ENCODE measurements around the gene CNTN1. TPM values are rescaled to one million over a fixed set of nuclear protein-coding genes. Genes with fewer than 3 reads are reported as not detected.
"Not testable (repeated sequence)": the region's sequence is repeated elsewhere in the genome, so short reads cannot be mapped to it uniquely, and the experiment has no call there.

The CNTN1 gene
- total RNA-seq, 2 donors from 2014 or later, result not detected

DNA sequence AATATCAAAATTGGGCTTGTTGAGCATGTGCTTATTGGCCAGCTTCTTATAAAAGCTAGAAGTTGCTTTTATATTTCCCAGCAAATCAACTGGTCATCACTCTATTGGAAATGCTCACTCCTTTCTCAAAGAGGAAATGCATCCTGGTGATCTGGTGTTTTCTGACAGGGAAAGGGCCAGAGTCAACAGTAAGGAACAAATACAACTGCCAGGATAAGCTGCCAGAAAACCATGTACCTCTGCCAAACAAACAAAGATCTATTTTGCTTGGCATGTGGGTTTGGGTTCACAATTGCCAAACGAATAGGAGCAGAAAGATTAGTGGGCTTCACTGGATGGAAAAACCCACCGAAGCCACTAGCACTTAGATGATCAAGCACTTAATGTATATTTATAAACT is 369.0 kb downstream of the CNTN1 start:
- H3K36me3 Mint-ChIP-seq, result no peaks in the 10 kb centered on the region
- ATAC-seq, result no peak

DNA sequence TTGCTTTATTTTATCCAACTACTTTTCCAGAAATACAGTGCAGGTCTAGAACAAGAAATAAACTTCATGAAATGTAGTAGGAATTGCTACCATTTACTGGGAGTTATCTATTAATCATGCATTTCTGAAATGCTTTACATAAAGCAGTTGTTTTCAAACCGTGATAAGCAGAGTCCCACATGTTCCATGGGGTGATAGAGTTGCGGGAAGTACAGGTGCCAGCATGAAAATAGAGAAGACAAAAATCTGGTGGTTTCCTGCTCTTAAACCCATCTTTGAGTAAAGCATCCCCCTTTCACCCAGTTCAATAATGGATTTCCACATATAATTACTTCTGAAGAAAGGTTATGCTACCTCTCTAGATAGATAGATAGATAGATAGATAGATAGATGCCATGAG is 372.2 kb downstream of the CNTN1 start:
- Mint-ChIP-seq H3K27ac (no peak overlapping the region), H3K36me3 (no peaks in the 10 kb centered on the region), H3K9me3 (no peaks in the 10 kb centered on the region)
- no peak for DNase-seq (ENCODE audit: low spot score in 2 of 2)
- no peak for ATAC-seq

More for the DNA sequence above, 369.0 kb downstream of the CNTN1 start:
- DNase-seq (ENCODE audit: low spot score in 2 of 2), result no peak
- H3K27ac Mint-ChIP-seq, result no peak overlapping the region
- no peaks in the 10 kb centered on the region for H3K9me3 Mint-ChIP-seq

DNA sequence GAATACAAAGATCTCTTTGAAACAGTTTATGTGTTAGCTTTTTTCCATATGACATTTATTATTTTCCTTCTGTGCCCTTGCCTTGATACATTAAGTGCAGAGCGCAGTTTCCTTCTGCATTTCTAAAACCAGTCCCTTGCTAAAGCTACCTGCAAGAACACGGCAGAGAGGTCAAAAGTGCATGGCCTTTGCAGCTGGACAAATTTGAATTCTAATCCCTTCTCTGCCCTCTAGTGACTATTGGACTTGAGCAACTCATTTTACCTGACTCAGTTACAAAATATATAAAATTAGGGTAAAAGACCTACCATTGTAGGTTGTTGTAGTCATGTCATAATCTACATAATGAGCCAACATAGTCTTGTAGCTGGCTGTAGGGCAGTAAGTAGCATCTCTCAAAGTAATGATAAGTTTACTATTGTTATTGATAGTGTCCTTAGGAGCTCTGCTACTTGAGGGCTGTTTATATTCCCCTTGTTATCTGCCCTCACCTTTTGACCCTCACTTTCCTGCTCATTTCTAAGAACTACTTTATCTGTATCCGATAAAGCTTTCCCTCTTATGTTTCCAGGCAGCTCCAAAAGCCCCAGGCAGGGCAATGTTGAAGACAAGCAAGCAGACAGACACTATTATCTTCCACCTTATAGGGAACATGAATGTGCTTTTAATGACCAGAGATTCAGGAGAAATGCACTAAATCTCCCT is 375.9 kb downstream of the CNTN1 start:
- DNase-seq (ENCODE audit: low spot score in 2 of 2) (no peak), ATAC-seq (no peak)
- Mint-ChIP-seq H3K36me3 (no peaks in the 10 kb centered on the region), H3K9me3 (no peaks in the 10 kb centered on the region), H3K27ac (no peak overlapping the region)

DNA sequence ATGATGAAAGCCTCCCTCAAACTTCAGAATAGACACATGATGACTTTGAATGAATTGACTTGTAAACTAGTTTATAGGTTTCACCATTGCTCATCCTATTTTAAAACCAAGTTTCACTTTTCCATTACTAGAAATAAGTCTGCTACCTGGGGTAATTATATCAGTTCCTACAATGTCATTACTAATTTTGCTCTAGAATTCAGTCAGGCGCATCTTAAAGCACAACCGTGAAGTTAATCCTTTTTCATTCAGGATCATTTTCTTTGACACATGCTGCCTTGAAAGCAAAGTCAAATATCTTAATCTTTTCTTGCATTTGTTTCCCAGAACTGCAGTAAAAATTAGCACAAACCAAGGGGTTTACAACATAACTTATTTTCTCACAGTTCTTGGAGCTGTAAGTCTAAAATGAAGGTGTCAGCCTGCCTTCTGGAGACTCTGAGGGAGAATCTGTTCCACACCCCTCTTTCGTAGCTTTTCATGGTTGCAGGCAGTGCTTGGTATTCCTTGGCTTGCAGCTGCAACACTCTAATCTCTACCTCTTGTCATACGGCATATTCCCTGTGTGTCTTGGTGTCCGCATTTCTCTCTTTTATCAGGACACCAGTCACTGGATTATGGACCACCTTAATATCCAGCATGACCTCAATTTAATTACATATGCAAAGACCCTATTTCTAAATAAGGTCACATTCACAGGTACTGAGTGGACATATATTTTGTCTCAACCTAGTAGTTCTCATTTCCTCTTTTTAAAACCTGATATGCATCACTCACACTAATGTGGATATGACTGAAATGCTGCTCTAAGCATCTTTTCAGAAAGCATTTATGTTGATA is 381.6 kb downstream of the CNTN1 start:
- ATAC-seq (no peak), DNase-seq (ENCODE audit: low spot score in 2 of 2) (no peak)
- Mint-ChIP-seq H3K27ac (no peak overlapping the region), H3K9me3 (peaks cover 4 to 10% of the 10 kb centered on the region in 2 donors), H3K36me3 (no peaks in the 10 kb centered on the region)

DNA sequence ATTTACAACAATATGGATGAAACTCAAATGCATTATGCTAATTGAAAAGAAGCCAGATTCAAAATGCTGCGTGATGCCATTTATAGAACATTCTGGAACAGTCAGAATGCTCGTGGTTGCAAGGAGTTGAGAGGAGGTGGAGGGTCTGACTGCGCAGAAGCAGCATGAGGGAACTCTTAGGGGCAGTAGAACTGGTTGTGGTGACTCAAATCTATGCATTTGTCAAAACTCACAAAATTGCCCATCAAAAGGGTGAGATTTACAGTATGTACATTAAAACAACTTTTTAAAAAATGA is 382.2 kb downstream of the CNTN1 start:
- H3K9me3 Mint-ChIP-seq, result peaks cover 4 to 11% of the 10 kb centered on the region in 2 donors
- ATAC-seq, result no peak
- H3K27ac Mint-ChIP-seq, result no peak overlapping the region
- DNase-seq (ENCODE audit: low spot score in 2 of 2), result no peak
- no peaks in the 10 kb centered on the region for H3K36me3 Mint-ChIP-seq

DNA sequence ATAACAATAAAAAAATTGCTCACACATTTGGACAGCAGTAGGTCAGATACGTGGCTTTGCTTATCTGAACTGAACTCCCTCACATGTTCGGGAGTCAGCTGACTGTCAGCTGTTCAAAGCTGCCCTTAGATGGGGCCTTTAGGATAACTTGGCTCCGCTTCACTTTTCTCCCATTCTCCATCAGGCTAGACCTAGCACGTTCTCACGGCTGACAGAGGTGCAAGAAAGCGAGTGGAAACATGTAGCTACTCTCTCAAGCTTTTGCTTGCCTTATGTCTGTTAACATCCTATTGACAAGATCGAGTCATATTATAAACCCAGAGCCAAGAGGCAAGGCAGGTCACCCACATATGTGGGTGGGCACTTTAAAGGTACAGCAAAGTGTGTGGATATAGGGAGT is 383.9 kb downstream of the CNTN1 start:
- no peak for DNase-seq (ENCODE audit: low spot score in 2 of 2)
- H3K27ac Mint-ChIP-seq, result no peak overlapping the region
- ATAC-seq, result no peak
- H3K9me3 Mint-ChIP-seq, result peaks cover 10 to 17% of the 10 kb centered on the region in 2 donors
- peaks cover 0 to 5% of the 10 kb centered on the region in 2 donors for H3K36me3 Mint-ChIP-seq

DNA sequence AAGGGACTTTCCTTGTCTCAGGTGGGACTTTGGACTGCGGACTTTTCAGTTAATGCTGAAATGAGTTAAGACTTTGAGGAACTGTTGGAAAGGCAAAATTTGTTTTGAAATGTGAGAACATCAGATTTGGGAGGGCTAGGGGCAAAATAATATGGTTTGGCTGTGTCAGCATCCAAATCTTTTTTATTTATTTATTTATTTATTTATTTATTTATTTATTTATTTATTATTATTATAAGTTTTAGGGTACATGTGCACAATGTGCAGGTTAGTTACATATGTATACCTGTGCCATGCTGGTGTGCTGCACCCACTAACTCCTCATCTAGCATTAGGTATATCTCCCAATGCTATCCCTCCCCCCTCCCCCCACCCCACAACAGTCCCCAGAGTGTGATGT is 389.0 kb downstream of the CNTN1 start:
- not testable (repeated sequence) for DNase-seq (ENCODE audit: low spot score in 2 of 2); H3K27ac Mint-ChIP-seq; ATAC-seq
- H3K9me3 Mint-ChIP-seq, result peaks cover 10 to 12% of the 10 kb centered on the region in 2 donors
- H3K36me3 Mint-ChIP-seq, result peaks cover 0 to 10% of the 10 kb centered on the region in 2 donors

DNA sequence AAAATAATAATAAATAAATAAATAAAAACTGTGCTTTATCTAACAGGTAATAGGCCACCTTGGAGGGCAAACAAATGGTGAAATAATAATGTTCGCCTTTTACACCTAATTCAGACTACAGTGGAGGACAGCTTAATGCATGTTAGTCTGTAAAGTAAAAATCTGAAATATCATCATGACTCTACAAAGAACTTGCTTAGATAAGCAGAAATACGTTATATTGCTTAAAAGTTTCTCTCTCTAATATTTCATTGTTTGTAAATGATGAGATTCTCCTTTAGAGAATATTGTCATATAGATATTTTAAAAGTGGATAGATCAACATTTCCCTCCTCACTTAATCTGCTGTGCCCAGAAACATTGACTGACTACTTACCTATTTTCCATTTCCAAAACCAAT is 397.2 kb downstream of the CNTN1 start:
- ATAC-seq (no peak), DNase-seq (ENCODE audit: low spot score in 2 of 2) (no peak)
- Mint-ChIP-seq H3K36me3 (peaks cover 5 to 9% of the 10 kb centered on the region in 2 donors), H3K9me3 (peaks cover 9 to 11% of the 10 kb centered on the region in 2 donors), H3K27ac (no peak overlapping the region)

DNA sequence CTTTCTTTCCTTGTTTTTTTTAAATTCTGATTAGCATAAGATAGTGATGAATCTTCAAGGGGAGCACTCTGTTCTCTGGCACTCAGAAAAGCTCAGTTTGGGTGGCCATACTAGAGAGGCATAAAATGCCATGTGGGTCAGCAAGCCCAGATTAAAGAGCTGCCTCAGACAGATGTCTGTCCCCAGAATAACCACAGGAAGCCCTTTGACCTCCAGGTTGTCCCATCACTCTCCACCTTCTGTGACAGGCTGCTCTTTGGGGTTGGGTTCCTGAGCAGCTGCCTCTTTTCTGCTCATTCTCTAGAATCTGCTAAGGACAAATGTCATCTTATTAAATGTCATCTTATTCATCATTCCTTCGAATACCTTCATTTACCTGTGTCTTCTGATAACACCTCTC is 399.9 kb downstream of the CNTN1 start:
- Mint-ChIP-seq H3K27ac (no peak overlapping the region), H3K9me3 (peaks cover 7 to 10% of the 10 kb centered on the region in 2 donors), H3K36me3 (peaks cover 5% of the 10 kb centered on the region in 2 donors)
- ATAC-seq, result no peak
- no peak for DNase-seq (ENCODE audit: low spot score in 2 of 2)

DNA sequence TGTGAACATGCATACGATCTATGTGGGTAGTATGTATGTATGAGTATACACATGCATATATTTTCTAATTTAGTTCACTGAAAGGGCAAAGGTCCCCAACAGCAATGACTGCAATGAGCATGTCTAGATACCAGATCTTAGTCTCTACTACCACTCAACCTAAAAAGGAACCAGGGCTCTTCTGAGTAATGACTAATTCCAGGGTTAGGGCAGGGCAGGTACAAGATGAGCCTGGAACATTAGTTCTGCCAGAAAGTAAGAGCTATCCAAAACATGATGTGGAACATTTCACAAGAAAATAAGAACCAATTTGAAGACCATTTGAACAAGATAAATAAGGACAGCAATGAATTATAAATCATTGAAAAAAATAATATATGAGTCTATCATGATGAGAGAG is 404.6 kb downstream of the CNTN1 start:
- Mint-ChIP-seq H3K27ac (no peak overlapping the region), H3K36me3 (no peaks in the 10 kb centered on the region), H3K9me3 (peaks cover 0 to 7% of the 10 kb centered on the region in 2 donors)
- DNase-seq (ENCODE audit: low spot score in 2 of 2) (no peak), ATAC-seq (no peak)

DNA sequence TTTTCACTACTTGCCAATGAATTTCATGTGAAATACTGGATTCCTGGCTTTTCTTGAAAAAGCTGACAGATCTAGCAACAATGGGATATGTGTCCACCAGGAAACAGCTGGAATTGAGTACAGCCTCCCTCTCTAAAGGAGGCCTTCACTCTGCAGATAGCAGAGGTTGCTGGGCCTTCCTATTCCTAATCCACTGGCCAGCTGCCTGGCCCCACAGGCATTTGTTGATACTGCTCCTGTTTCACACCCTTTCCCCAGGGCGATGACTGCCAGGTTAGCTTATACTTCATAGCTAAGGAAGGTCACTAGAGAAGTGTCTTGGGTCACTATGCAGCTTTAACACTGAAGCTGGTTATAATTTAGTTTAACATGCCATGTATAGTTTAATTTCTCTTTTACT is 408.3 kb downstream of the CNTN1 start:
- no peak for DNase-seq (ENCODE audit: low spot score in 2 of 2)
- Mint-ChIP-seq H3K36me3 (no peaks in the 10 kb centered on the region), H3K27ac (no peak overlapping the region), H3K9me3 (peaks cover 0 to 7% of the 10 kb centered on the region in 2 donors)
- no peak for ATAC-seq

DNA sequence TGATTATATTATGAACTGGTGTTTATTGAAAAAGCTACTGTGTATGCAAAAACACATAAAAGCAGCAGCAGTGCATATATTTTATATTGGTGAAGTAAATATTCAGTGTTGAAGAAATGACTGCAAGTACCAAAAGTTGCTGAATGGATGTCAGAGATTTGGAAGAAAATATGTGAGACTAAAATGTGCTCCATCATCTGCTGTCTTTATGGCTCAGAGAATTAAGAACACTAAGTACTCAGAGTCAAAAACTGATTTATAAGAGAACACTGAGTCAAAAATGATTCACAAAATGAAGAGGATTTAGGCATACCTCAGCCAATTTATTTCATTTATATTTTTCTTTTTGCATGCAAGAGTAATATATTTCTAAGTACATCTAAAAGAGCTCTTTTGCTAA is 409.6 kb downstream of the CNTN1 start:
- no peak for ATAC-seq
- Mint-ChIP-seq H3K27ac (no peak overlapping the region), H3K36me3 (no peaks in the 10 kb centered on the region)

DNA sequence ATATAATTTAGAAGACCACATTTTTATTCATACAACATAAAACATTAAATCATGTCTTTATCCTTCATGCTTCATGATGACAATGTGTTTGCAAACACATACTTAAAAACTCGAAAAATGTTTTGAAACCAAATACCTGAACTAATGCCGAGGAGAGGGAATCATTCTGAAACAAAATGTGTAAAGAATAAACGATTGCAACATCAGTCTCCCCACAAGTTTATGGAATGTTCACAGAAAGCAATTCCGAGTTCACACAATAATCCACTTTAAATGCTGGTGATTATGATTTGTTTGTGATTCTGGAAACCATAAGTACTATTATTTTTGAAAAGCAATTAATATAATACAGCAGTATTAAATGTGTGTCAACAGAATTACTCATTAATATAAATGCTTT is 411.4 kb downstream of the CNTN1 start:
- peaks cover 0 to 15% of the 10 kb centered on the region in 2 donors for H3K9me3 Mint-ChIP-seq
- DNase-seq (ENCODE audit: low spot score in 2 of 2) (no peak), ATAC-seq (no peak)
- no peak overlapping the region for H3K27ac Mint-ChIP-seq
- no peaks in the 10 kb centered on the region for H3K36me3 Mint-ChIP-seq

More for the DNA sequence above, 409.6 kb downstream of the CNTN1 start:
- H3K9me3 Mint-ChIP-seq, result peaks cover 0 to 9% of the 10 kb centered on the region in 2 donors
- no peak for DNase-seq (ENCODE audit: low spot score in 2 of 2)

DNA sequence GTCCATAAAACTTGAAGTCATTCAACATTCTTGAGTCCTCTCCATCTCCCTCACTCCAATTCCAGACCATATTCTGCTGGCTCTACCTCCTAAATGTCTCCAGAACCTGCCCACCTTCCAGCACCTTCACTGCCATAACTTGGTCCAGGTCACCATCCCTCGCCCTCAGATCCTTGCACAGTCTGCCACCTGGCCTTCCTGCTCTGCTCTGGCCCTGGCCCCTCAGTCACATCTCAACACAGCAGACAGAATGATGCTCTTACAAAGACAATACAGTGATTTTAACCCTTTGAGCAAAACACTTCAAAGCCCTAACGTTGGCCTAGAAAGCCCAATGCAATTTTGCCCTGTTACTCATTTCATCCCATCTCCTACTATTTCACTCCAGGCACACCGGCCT is 414.1 kb downstream of the CNTN1 start:
- Mint-ChIP-seq H3K36me3 (no peaks in the 10 kb centered on the region), H3K27ac (no peak overlapping the region), H3K9me3 (peaks cover 0 to 12% of the 10 kb centered on the region in 2 donors)
- ATAC-seq (no peak), DNase-seq (ENCODE audit: low spot score in 2 of 2) (no peak)

DNA sequence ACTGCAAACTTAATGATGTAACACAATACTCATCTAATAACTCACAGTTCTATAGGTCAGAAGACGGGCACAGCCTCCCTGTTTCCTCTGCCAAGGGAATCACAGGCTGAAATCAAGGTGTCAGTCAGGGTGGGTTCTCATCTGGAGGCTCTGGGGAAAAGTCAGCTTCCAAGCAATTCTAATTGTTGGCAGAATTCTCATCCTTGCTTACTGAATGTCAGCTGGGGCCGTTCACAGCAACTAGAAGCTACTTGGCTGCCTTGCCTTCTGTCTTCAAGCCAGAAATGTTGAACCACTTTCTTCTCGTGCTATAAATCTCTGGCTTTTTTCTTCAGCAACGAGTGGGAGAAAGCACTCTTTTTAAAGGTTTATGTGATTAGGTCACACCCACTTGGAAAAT is 415.8 kb downstream of the CNTN1 start:
- ATAC-seq (no peak), DNase-seq (ENCODE audit: low spot score in 2 of 2) (no peak)
- Mint-ChIP-seq H3K9me3 (peaks cover 0 to 12% of the 10 kb centered on the region in 2 donors), H3K27ac (no peak overlapping the region), H3K36me3 (no peaks in the 10 kb centered on the region)

DNA sequence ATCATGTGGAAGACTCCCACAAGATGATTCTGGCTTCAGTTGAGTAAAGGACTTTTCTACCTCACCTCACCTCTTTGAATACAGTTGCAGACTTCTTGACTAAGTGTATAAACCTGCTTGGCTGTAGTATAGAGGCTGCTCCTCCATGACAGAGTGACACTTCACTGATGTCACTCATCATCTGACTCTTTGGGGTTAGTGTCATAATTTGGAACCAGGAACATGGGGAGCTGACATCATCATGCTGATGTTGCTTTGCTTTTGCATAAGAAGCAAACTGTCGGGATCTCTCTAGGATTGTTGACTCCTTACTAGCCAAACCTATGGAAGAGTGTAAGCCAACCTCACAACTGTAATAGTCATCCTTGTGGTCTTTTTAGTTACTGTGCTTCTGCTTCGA is 420.7 kb downstream of the CNTN1 start:
- Mint-ChIP-seq H3K27ac (no peak overlapping the region), H3K36me3 (no peaks in the 10 kb centered on the region), H3K9me3 (peaks cover 0 to 4% of the 10 kb centered on the region in 2 donors)
- ATAC-seq (no peak), DNase-seq (ENCODE audit: low spot score in 2 of 2) (no peak)

DNA sequence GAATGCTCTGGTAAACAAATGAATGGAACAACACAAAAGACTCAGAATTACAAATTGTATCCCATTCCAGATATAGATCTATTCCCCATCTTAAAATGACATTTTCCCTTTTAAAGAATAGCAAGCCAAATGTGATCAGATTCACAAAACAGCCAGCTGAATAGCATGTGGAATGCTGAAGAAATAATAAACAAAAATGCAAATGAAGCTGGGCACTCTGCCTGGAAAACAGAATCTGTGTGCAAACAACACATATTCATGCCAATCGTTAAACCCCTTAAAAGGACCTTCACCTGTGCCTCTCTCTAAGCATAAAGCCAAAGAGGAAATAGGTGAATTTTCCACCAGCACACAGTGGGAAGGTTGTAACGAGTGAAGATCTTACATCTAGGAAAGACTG is 428.0 kb downstream of the CNTN1 start:
- DNase-seq (ENCODE audit: low spot score in 2 of 2) (no peak), ATAC-seq (no peak)
- H3K9me3 Mint-ChIP-seq, result no peaks in the 10 kb centered on the region
- no peaks in the 10 kb centered on the region for H3K36me3 Mint-ChIP-seq
- no peak overlapping the region for H3K27ac Mint-ChIP-seq

DNA sequence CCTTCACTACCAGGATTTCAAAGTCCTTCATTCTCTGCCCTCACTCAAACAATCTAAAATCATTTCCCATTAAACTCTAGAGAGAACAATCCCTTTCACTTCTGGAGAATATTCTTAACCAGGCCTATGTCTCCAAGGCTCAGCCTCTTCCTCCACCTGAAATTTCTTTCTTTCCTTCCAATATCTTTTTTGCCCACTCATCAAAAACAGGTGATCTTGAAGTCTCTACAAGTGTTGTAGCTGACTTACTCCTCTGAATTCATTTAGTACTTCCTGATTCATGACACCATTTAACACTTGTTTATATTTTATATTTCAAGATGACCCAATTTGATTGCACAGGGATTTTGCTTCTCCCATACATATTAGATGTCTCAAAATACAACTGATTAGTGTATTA is 429.1 kb downstream of the CNTN1 start:
- Mint-ChIP-seq H3K36me3 (no peaks in the 10 kb centered on the region), H3K9me3 (no peaks in the 10 kb centered on the region), H3K27ac (no peak overlapping the region)
- ATAC-seq (no peak), DNase-seq (ENCODE audit: low spot score in 2 of 2) (no peak)

All from activated naive CD4-positive, alpha-beta T cell treated with anti-CD3 and anti-CD28 coated beads, Interleukin-2, amount 50 U/mL, for 72 hours (primary cell).